Tibial nerve (tissue), 3 donors: Measurements from ENCODE around the gene TRUB1.

ENCODE experiments used
- CTCF ChIP-seq, 5 experiments: fragments of 200-600 bp in 3 of 5; fragments of 450-650 bp in 2 of 5; sonication (generic) in 3 of 5; IDR thresholded peaks; one replicate each; pipeline ENCODE4 v1.5.1; 2016 to 2019; ENCODE audit warnings: antibody characterized with exemption in 5 of 5, mild to moderate bottlenecking in 3 of 5, moderate library complexity in 2 of 5
- POLR2A ChIP-seq, 2 donors: fragments of 450-650 bp; IDR thresholded peaks; one replicate each; pipeline ENCODE4 v1.6.1; 2017; ENCODE audit warnings: antibody characterized with exemption in 2 of 2, mild to moderate bottlenecking in 2 of 2, moderate library complexity in 2 of 2

GRCh38 chr10:115023715-115024114, 85.7 kb downstream of the TRUB1 start:
- TF ChIP-seq CTCF (IDR thresholded peaks at IDR 0.05) (no peak), POLR2A (IDR thresholded peaks at IDR 0.05) (no peak)
